Measurements from ENCODE around the gene CHMP5.

The CHMP5 gene

GRCh38 chr9:33264473-33265177, at the start of gene CHMP5, which contains the start of gene BAG1:
CHMP5 (plus strand) TSS chr9:33265049; CDS start chr9:33265079, 30 bp downstream.
BAG1 (minus strand) TSS chr9:33264708.
- DNase-seq (ENCODE audit: low spot score), result peak; percentile 100

GRCh38 chr9:33220681-33221567, 43.9 kb upstream of the CHMP5 start:
- no peak for DNase-seq (ENCODE audit: low spot score)

- DNase-seq (ENCODE audit: low spot score), result no peak
These were observed 43.3 kb upstream of the CHMP5 start for GRCh38 chr9:33221568-33221884.

- no peak for DNase-seq (ENCODE audit: low spot score)
These were observed 42.8 kb upstream of the CHMP5 start for GRCh38 chr9:33222031-33222430.

- DNase-seq (ENCODE audit: low spot score), result no peak
These were observed 41.2 kb upstream of the CHMP5 start for GRCh38 chr9:33223696-33224095.

GRCh38 chr9:33225319-33226147, 39.3 kb upstream of the CHMP5 start:
- DNase-seq (ENCODE audit: low spot score), result peak; percentile 78

- no peak for DNase-seq (ENCODE audit: low spot score)
These were observed 37.8 kb upstream of the CHMP5 start for GRCh38 chr9:33227008-33227398.

GRCh38 chr9:33227741-33228140, 37.1 kb upstream of the CHMP5 start:
- DNase-seq (ENCODE audit: low spot score), result no peak

- DNase-seq (ENCODE audit: low spot score), result no peak
These were observed 36.2 kb upstream of the CHMP5 start for GRCh38 chr9:33228606-33229005.

GRCh38 chr9:33229359-33230114, 35.3 kb upstream of the CHMP5 start:
- no peak for DNase-seq (ENCODE audit: low spot score)

- no peak for DNase-seq (ENCODE audit: low spot score)
These were observed 33.9 kb upstream of the CHMP5 start for GRCh38 chr9:33230756-33231622.

- no peak for DNase-seq (ENCODE audit: low spot score)
These were observed 33.3 kb upstream of the CHMP5 start for GRCh38 chr9:33231623-33231942.

- no peak for DNase-seq (ENCODE audit: low spot score)
These were observed 32.0 kb upstream of the CHMP5 start for GRCh38 chr9:33232815-33233214.

- DNase-seq (ENCODE audit: low spot score), result peak; percentile 27
These were observed 31.1 kb upstream of the CHMP5 start for GRCh38 chr9:33233626-33234342.

GRCh38 chr9:33234511-33235467, 30.1 kb upstream of the CHMP5 start:
- DNase-seq (ENCODE audit: low spot score), result no peak

GRCh38 chr9:33236571-33236970, 28.3 kb upstream of the CHMP5 start:
- no peak for DNase-seq (ENCODE audit: low spot score)

- DNase-seq (ENCODE audit: low spot score), result no peak
These were observed 24.9 kb upstream of the CHMP5 start, which contains the start of gene SPINK4 for GRCh38 chr9:33239921-33240320. SPINK4 (plus strand) TSS chr9:33240167; CDS start chr9:33240209, 42 bp downstream.

- DNase-seq (ENCODE audit: low spot score), result no peak
These were observed 23.6 kb upstream of the CHMP5 start for GRCh38 chr9:33241298-33241697.

- DNase-seq (ENCODE audit: low spot score), result no peak
These were observed 22.2 kb upstream of the CHMP5 start for GRCh38 chr9:33242609-33243134.
